ENCODE results near the gene ACAD11.

ACAD11 gene

DNA sequence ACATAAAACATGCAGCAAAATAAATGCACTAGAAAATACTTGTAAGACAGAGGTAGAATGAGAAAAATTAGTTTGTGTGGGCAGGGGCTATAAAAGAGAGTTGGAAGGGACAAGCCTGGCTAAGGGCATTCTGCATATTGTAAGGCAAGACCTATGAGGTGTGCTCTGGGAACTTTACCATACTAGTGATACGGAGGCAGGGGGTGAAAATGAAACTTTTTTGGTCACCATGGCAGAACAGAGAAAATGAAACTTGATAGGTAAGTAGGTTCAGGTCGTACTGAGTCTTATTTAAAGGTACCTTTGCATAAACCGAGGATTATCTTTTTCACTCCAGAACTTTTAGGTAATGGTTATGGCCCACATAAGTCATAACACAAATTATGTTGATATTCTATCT lies 137.3 kb downstream of the ACAD11 start:
- TF ChIP-seq POLR2AphosphoS5 (IDR thresholded peaks at IDR 0.05; ENCODE audit: low read depth, low read length) (no peak), TAF1 (IDR thresholded peaks at IDR 0.05; ENCODE audit: borderline replicate concordance, low read depth, low read length) (no peak), POLR2A (IDR thresholded peaks at IDR 0.05; ENCODE audit: low read depth, low read length) (no peak)
- peak; percentile 78 for FAIRE-seq
- DNase-seq (ENCODE audit: insufficient read length), result no peak

DNA sequence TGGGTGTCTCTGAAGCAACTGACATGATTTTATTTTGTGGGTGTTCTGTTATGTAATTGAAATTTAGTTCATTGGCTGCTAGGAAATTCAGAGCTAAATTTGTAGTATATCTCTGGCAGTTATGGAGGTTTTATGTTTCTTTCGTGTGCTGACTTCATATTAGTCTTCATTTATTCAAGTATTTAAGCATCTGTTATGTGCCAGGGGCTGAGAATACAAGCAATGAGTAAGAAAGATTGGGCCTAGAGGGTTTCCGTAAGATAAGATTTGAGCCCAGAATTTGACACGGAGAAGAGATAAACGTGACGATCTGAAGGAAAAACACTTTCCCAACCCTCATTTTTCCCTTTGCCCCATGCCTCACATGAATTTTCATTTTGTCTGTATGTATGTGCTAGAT lies 137.7 kb downstream of the ACAD11 start:
- TF ChIP-seq TAF1 (IDR thresholded peaks at IDR 0.05; ENCODE audit: borderline replicate concordance, low read depth, low read length) (no peak), POLR2AphosphoS5 (IDR thresholded peaks at IDR 0.05; ENCODE audit: low read depth, low read length) (no peak), POLR2A (IDR thresholded peaks at IDR 0.05; ENCODE audit: low read depth, low read length) (no peak)
- no peak for FAIRE-seq
- no peak for DNase-seq (ENCODE audit: insufficient read length)

DNA sequence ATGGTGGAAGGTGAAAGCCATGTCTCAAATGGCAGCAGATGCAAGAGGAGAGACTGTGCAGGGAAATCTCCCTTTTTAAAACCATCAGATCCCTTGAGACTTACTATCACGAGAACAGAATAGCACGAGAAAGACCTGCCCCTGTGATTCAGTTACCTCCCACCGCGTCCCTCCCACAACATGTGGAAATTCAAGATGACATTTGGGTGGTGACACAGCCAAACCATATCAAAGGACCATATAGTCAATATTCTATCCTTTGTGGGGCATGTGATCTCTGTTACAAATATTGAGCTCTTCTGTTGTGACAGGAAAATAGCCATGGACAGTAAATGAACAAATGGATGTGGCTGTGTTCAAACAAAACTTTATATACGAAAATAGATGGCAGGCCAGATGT lies 139.7 kb downstream of the ACAD11 start:
- TF ChIP-seq POLR2AphosphoS5 (IDR thresholded peaks at IDR 0.05; ENCODE audit: low read depth, low read length) (no peak), TAF1 (IDR thresholded peaks at IDR 0.05; ENCODE audit: borderline replicate concordance, low read depth, low read length) (no peak), POLR2A (IDR thresholded peaks at IDR 0.05; ENCODE audit: low read depth, low read length) (no peak)
- FAIRE-seq (no peak), DNase-seq (ENCODE audit: insufficient read length) (no peak)

DNA sequence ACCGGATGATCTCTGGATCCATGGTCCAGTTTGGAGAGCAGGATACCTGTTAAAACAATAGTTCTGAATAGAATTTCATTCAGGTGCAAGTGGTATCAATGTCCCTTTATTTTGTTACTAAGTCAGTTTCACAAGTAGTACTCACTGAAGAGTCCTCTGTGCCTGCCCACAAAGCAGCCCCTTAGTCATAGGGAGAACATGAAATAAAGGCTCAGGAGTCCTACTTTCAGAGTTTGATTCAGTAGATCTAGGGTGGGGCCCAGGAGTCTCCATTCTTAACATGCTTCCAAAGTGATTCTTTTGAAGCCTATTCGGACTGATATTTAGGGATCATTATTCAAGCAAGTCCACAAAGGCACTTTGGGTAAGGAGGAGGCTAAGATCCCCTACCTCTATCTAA lies 142.3 kb downstream of the ACAD11 start:
- no peak for FAIRE-seq

DNA sequence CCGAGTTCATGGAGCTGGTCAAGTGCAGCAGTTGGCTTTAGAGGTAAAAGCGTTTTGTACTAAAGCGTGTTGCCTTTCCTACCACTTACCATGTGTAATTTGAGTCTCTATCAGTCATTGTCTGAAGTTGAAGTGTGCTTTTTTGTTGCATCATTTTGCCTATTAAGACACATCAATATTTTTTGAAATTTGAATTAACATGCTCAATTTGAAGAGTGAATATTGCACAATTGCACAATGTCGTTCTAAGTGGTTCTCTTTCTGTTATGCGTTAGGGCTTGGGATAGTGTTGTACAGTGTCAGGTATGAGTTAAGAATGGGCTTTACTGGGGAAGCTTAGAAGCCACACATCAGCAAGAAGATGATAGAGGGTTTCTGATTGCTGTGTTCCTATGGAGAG lies 146.6 kb downstream of the ACAD11 start:
- TF ChIP-seq POLR2AphosphoS5 (IDR thresholded peaks at IDR 0.05; ENCODE audit: low read depth, low read length) (no peak), TAF1 (IDR thresholded peaks at IDR 0.05; ENCODE audit: borderline replicate concordance, low read depth, low read length) (no peak), POLR2A (IDR thresholded peaks at IDR 0.05; ENCODE audit: low read depth, low read length) (no peak)
- no peak for FAIRE-seq
- DNase-seq (ENCODE audit: insufficient read length), result no peak

More for the DNA sequence above, 142.3 kb downstream of the ACAD11 start:
- no peak for DNase-seq (ENCODE audit: insufficient read length)
- TF ChIP-seq TAF1 (IDR thresholded peaks at IDR 0.05; ENCODE audit: borderline replicate concordance, low read depth, low read length), result no peak
- TF ChIP-seq POLR2AphosphoS5 (IDR thresholded peaks at IDR 0.05; ENCODE audit: low read depth, low read length), result no peak
- TF ChIP-seq POLR2A (IDR thresholded peaks at IDR 0.05; ENCODE audit: low read depth, low read length), result no peak

DNA sequence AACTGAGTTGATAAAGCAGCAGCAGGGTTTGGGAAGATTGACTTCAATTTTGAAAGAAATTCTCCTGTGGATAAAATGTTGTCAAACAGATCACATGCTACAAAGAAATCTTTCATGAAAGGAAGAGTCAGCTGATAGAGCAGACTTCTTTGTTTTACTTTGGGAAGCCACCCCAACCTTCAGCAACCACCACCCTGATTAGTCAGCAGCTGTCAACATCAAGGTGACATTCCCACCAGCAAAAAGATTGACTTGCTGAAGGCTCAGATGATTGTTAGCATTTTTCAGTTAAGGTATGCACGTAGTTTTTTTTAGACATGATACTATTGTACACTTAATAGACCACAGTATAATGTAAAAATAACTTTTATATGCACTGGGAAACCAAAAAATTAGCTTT lies 150.1 kb downstream of the ACAD11 start:
- TF ChIP-seq POLR2A (IDR thresholded peaks at IDR 0.05; ENCODE audit: low read depth, low read length), result no peak
- no peak for TF ChIP-seq TAF1 (IDR thresholded peaks at IDR 0.05; ENCODE audit: borderline replicate concordance, low read depth, low read length)
- no peak for TF ChIP-seq POLR2AphosphoS5 (IDR thresholded peaks at IDR 0.05; ENCODE audit: low read depth, low read length)
- DNase-seq (ENCODE audit: insufficient read length) (no peak), FAIRE-seq (no peak)

DNA sequence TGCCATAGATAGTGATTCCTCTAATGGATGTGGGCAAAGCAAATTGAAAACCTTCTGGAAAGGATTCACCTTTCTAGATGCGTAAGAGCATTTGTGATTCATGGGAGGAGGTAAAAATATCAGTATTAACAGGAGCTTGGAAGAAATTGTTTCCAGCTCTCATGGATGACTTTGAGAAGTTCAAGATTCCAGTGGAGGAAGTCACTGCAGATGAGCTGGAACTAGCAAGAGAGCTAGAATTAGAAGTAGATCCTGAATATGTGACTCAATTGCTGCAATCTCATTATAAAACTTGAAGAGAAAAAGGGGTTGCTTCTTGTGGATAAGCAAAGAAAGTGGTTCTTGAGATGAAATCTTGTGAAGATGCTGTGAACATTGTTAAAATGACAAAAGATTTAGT lies 150.5 kb downstream of the ACAD11 start:
- no peak for FAIRE-seq
- no peak for DNase-seq (ENCODE audit: insufficient read length)
- no peak for TF ChIP-seq TAF1 (IDR thresholded peaks at IDR 0.05; ENCODE audit: borderline replicate concordance, low read depth, low read length)
- TF ChIP-seq POLR2A (IDR thresholded peaks at IDR 0.05; ENCODE audit: low read depth, low read length), result no peak
- no peak for TF ChIP-seq POLR2AphosphoS5 (IDR thresholded peaks at IDR 0.05; ENCODE audit: low read depth, low read length)
